Esophagus mucosa (tissue), 1 donor: Measurements from ENCODE around the gene CAMKK1. TPM values are rescaled to one million over a fixed set of nuclear protein-coding genes. Genes with fewer than 3 reads are reported as not detected.
A peak's percentile ranks its signal among the peaks of the same experiment; 100 is the strongest.

Experiments used
- ATAC-seq: fragments of 200-7000 bp; cut with Tn5 transposase; one replicate; pipeline ENCODE4 v1.9.1; 2020
- total RNA-seq: library from RNA; stranded (reverse); gene quantifications from one replicate; pipeline ENCODE4 v1.2.4, GENCODE V29; 2023
- donor health status: DM: yes; HTN: yes; CAD: no.

The CAMKK1 gene
- total RNA-seq, 1 donor from 2014 or later, result 4.2 TPM

- no peak for ATAC-seq
These were observed 24.6 kb upstream of the CAMKK1 start for GRCh38 chr17:3917391-3917931.

GRCh38 chr17:3916825-3917224 is 24.0 kb upstream of the CAMKK1 start:
- ATAC-seq, result no peak

- ATAC-seq, result no peak
These were observed 23.3 kb upstream of the CAMKK1 start, which contains the start of gene P2RX1 for GRCh38 chr17:3915995-3916696. Gene P2RX1, minus strand, starts transcription at chr17:3916465. Its CDS starts 240 bp downstream, at chr17:3916225.

- no peak for ATAC-seq
These were observed 22.7 kb upstream of the CAMKK1 start for GRCh38 chr17:3915581-3915994.

- peak; percentile 36 for ATAC-seq
These were observed 21.4 kb upstream of the CAMKK1 start for GRCh38 chr17:3914312-3914670.

GRCh38 chr17:3913531-3914311 is 20.9 kb upstream of the CAMKK1 start:
- peak; percentile 83 for ATAC-seq

GRCh38 chr17:3912827-3913226 is 20.0 kb upstream of the CAMKK1 start:
- ATAC-seq, result no peak

- ATAC-seq, result peak; percentile 59
These were observed 18.6 kb upstream of the CAMKK1 start for GRCh38 chr17:3911271-3912053.

- ATAC-seq, result no peak
These were observed 17.8 kb upstream of the CAMKK1 start for GRCh38 chr17:3910420-3911270.

GRCh38 chr17:3909257-3909656 is 16.4 kb upstream of the CAMKK1 start:
- ATAC-seq, result no peak

GRCh38 chr17:3907483-3908216 is 14.8 kb upstream of the CAMKK1 start:
- ATAC-seq, result no peak

GRCh38 chr17:3906881-3907280 is 14.0 kb upstream of the CAMKK1 start:
- ATAC-seq, result no peak

- no peak for ATAC-seq
These were observed 12.2 kb upstream of the CAMKK1 start for GRCh38 chr17:3905017-3905520.

GRCh38 chr17:3904501-3904900 is 11.6 kb upstream of the CAMKK1 start:
- peak; percentile 4 for ATAC-seq

- ATAC-seq, result peak; percentile 7
These were observed 11.0 kb upstream of the CAMKK1 start for GRCh38 chr17:3903881-3904290.

GRCh38 chr17:3903051-3903825 is 10.4 kb upstream of the CAMKK1 start:
- no peak for ATAC-seq

GRCh38 chr17:3900646-3901045 is 7.8 kb upstream of the CAMKK1 start:
- ATAC-seq, result no peak

- ATAC-seq, result no peak
These were observed 4.9 kb upstream of the CAMKK1 start for GRCh38 chr17:3897731-3898130.

- ATAC-seq, result no peak
These were observed 4.0 kb upstream of the CAMKK1 start for GRCh38 chr17:3896968-3897235.
